Measurements from ENCODE around the gene SNRNP200.

DNA sequence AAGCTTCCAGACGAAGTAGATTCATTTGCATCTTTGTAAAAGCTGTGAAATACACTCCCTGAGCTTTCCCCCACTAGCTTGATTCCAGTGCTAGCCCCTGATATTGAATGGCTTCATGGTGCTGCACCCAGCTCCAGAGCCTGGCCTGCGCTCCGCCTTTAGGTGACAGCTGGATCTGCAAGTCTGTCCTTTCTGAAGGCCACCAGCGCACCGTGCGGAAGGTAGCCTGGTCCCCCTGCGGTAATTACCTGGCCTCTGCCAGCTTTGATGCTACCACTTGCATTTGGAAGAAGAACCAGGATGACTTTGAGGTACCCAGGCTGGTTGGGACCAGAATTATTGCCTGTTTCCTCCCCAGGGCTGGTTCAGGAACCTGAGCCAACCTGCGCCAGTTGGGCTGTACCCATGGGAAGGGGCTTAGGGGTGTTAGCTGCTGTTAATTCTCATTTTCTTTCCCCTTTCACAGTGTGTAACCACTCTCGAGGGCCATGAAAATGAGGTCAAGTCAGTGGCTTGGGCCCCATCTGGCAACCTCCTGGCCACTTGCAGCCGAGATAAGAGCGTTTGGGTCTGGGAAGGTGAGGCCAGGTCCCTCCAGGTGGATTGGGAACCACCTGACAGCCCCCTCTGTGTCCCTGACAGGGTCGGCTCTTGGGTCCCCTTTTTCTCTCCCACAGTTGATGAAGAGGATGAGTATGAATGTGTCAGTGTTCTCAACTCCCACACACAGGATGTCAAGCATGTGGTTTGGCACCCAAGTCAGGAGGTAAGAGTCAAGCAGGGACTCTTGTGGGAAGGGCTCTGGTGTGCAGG, 38.0 kb downstream of the SNRNP200 start:
- no peak for TF ChIP-seq ARNTL (CRISPR knock-in tag; IDR thresholded peaks at IDR 0.05; ENCODE audit: borderline replicate concordance, low read depth)
- TF ChIP-seq ZFP3 (CRISPR knock-in tag; IDR thresholded peaks at IDR 0.05) = no peak
- no peak for TF ChIP-seq BACH2 (CRISPR knock-in tag; IDR thresholded peaks at IDR 0.05; ENCODE audit: borderline replicate concordance)
- TF ChIP-seq ZFP30 (CRISPR knock-in tag; IDR thresholded peaks at IDR 0.05) = no peak
- TF ChIP-seq, protein P1, sequence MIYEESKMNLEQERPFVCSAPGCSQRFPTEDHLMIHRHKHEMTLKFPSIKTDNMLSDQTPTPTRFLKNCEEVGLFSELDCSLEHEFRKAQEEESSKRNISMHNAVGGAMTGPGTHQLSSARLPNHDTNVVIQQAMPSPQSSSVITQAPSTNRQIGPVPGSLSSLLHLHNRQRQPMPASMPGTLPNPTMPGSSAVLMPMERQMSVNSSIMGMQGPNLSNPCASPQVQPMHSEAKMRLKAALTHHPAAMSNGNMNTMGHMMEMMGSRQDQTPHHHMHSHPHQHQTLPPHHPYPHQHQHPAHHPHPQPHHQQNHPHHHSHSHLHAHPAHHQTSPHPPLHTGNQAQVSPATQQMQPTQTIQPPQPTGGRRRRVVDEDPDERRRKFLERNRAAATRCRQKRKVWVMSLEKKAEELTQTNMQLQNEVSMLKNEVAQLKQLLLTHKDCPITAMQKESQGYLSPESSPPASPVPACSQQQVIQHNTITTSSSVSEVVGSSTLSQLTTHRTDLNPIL (CRISPR knock-in tag; IDR thresholded peaks at IDR 0.05; ENCODE audit: low read depth) = no peak
- TF ChIP-seq, protein P2, sequence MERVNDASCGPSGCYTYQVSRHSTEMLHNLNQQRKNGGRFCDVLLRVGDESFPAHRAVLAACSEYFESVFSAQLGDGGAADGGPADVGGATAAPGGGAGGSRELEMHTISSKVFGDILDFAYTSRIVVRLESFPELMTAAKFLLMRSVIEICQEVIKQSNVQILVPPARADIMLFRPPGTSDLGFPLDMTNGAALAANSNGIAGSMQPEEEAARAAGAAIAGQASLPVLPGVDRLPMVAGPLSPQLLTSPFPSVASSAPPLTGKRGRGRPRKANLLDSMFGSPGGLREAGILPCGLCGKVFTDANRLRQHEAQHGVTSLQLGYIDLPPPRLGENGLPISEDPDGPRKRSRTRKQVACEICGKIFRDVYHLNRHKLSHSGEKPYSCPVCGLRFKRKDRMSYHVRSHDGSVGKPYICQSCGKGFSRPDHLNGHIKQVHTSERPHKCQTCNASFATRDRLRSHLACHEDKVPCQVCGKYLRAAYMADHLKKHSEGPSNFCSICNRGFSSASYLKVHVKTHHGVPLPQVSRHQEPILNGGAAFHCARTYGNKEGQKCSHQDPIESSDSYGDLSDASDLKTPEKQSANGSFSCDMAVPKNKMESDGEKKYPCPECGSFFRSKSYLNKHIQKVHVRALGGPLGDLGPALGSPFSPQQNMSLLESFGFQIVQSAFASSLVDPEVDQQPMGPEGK (CRISPR knock-in tag; IDR thresholded peaks at IDR 0.05; ENCODE audit: borderline replicate concordance) = no peak

Measured in SK-N-SH treated with all-trans-retinoic acid at 6 μM for 48 hours (cell line).